SU-DHL-6 (cell line): ENCODE data around the gene ULBP2.

Experiments
- EZH2phosphoT487 ChIP-seq: fragments of 200-600 bp; sonication (generic), shearing (Covaris generic); conservative IDR thresholded peaks from 2 replicates; pipeline ENCODE4 v1.6.1; 2018; ENCODE audit warnings: mild to moderate bottlenecking, antibody characterized with exemption, low read length, moderate library complexity, mixed read lengths
- TF ChIP-seq, protein P1 (sequence below): fragments of 200-600 bp; sonication (generic); IDR thresholded peaks from one replicate; pipeline ENCODE4 v1.5.1; 2017; ENCODE audit warnings: antibody characterized with exemption, mild to moderate bottlenecking, low read length, moderate library complexity; ENCODE audit not compliant: insufficient read depth, poor library complexity, severe bottlenecking

DNA sequence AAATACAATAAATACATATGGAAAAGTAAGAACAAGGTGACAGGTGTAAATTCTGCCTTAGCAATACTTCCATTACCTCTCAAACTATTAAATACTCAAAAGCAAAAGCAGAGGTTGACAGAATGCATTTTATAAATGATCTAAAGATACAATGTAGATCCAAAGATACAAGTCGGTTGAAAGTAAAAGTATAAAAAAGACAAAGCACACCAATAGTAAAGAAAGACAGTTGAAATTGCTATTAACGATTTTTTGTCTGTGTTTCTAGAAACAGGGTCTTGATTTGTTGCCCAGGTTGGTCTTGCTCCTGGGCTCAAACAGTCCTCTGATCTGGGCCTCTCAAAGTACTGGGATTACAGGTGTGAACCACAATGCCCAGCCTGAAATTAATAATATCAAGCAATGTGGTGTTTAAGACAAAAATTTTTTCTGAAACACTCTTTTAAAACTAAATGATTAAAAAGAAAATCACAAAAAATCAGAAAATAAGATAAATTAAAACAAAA, 45.8 kb downstream of the ULBP2 start:
- TF ChIP-seq, protein P1, sequence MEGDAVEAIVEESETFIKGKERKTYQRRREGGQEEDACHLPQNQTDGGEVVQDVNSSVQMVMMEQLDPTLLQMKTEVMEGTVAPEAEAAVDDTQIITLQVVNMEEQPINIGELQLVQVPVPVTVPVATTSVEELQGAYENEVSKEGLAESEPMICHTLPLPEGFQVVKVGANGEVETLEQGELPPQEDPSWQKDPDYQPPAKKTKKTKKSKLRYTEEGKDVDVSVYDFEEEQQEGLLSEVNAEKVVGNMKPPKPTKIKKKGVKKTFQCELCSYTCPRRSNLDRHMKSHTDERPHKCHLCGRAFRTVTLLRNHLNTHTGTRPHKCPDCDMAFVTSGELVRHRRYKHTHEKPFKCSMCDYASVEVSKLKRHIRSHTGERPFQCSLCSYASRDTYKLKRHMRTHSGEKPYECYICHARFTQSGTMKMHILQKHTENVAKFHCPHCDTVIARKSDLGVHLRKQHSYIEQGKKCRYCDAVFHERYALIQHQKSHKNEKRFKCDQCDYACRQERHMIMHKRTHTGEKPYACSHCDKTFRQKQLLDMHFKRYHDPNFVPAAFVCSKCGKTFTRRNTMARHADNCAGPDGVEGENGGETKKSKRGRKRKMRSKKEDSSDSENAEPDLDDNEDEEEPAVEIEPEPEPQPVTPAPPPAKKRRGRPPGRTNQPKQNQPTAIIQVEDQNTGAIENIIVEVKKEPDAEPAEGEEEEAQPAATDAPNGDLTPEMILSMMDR: no peak
- TF ChIP-seq EZH2phosphoT487: no peak
